Esophagus muscularis mucosa (tissue), 4 donors: ENCODE results near the gene UGT1A5. TPM values are rescaled to one million over a fixed set of nuclear protein-coding genes. Genes with fewer than 3 reads are reported as not detected.

Experiments
- DNase-seq: peaks from one replicate; pipeline ENCODE4 v3.0.0-alpha.2; 2017; ENCODE audit errors: extremely low spot score
- H3K27ac ChIP-seq, 4 donors: fragments of 200-600 bp; sonication (generic); replicated peaks in 1 of 4; 1 replicate in 3 of 4; 2 replicates in 1 of 4; pipeline ENCODE4 v1.5.1; 2016 to 2019; ENCODE audit warnings: mild to moderate bottlenecking in 1 of 4
- H3K27me3 ChIP-seq, 4 donors: fragments of 200-600 bp; sonication (generic); one replicate each; pipeline versions ENCODE4 v1.5.1 to v1.6.0; 2016 to 2019
- H3K36me3 ChIP-seq, 4 donors: fragments of 200-600 bp; sonication (generic); one replicate each; pipeline ENCODE4 v1.5.1; 2016 to 2019
- H3K4me1 ChIP-seq, 4 donors: fragments of 200-600 bp; sonication (generic); one replicate each; pipeline ENCODE4 v1.5.1; 2016 to 2019
- H3K4me3 ChIP-seq, 4 donors: fragments of 200-600 bp; sonication (generic); 1 replicate in 2 of 4; 2 replicates in 2 of 4; pipeline ENCODE4 v1.5.1; 2016 to 2019; ENCODE audit warnings: mild to moderate bottlenecking in 4 of 4, moderate library complexity in 1 of 4
- H3K9me3 ChIP-seq, 4 donors: fragments of 200-600 bp; sonication (generic); 1 replicate in 3 of 4; 2 replicates in 1 of 4; pipeline ENCODE4 v1.5.1; 2016 to 2019
- CTCF ChIP-seq, 3 experiments: fragments of 200-600 bp in 2 of 3; fragments of 450-650 bp in 1 of 3; sonication (generic) in 2 of 3; IDR thresholded peaks; one replicate each; pipeline ENCODE4 v1.5.1; 2017 to 2019; ENCODE audit warnings: antibody characterized with exemption in 3 of 3, mild to moderate bottlenecking in 2 of 3, moderate library complexity in 1 of 3
- EP300 ChIP-seq: sonication (generic); formaldehyde crosslinking; IDR thresholded peaks from one replicate; pipeline ENCODE4 v1.6.1; 2017; ENCODE audit warnings: antibody characterized with exemption
- POLR2A ChIP-seq: fragments of 450-650 bp; IDR thresholded peaks from one replicate; pipeline ENCODE4 v1.6.1; 2017; ENCODE audit warnings: antibody characterized with exemption, moderate library complexity, mild to moderate bottlenecking, low read depth
- POLR2AphosphoS5 ChIP-seq, 2 donors: sonication (generic); formaldehyde crosslinking; IDR thresholded peaks; one replicate each; pipeline ENCODE4 v1.6.1; 2017; ENCODE audit warnings: antibody characterized with exemption in 2 of 2
- WGBS: methylation state at CpG from one replicate; pipeline ENCODE4 v1.1.5; 2018; 5-methylcytosine and 5-hydroxymethylcytosine counted together
- intact Hi-C: fragments of 100-400 bp; cut with DNase I; formaldehyde crosslinking; loops from one replicate; pipeline ENCODE4 v1.15.1; 2023
- total RNA-seq, 4 donors: library from RNA; depleted of rRNA; stranded (reverse); fragments of >200 nt; gene quantifications; one replicate each; pipeline versions ENCODE4 v1.1.0 to v1.2.1, GENCODE V29; 2016

UGT1A5 gene
- total RNA-seq, 4 donors from 2014 or later = not detected

GRCh38 chr2:233680361-233681045 lies 32.2 kb upstream of the UGT1A5 start:
- H3K9me3 ChIP-seq = no peaks in the 10 kb centered on the region
- H3K27ac ChIP-seq = no peak overlapping the region
- no peaks in the 10 kb centered on the region for H3K36me3 ChIP-seq
- DNase-seq = no peak
- no peaks in the 10 kb centered on the region for H3K27me3 ChIP-seq
- no peak overlapping the region for H3K4me3 ChIP-seq
- no peaks in the 10 kb centered on the region for H3K4me1 ChIP-seq
- WGBS = 88% methylated on average over 4 of the region's 4 CpGs
- intact Hi-C loops = no loop called here
- TF ChIP-seq POLR2A (no peak), EP300 (no peak), CTCF (IDR thresholded peaks at IDR 0.05) (no peak), POLR2AphosphoS5 (IDR thresholded peaks at IDR 0.05) (no peak)

- 79% methylated on average over 5 of the region's 5 CpGs for WGBS
- DNase-seq = no peak
- TF ChIP-seq POLR2AphosphoS5 (IDR thresholded peaks at IDR 0.05) (no peak), CTCF (IDR thresholded peaks at IDR 0.05) (no peak), POLR2A (no peak), EP300 (no peak)
- H3K27ac ChIP-seq = no peak within 1 kb of the TSS
- intact Hi-C loops = no loop called here
- H3K27me3 ChIP-seq = no peaks in the 10 kb centered on the region
- H3K4me1 ChIP-seq = no peaks in the 10 kb centered on the region
- H3K36me3 ChIP-seq = no peaks in the 10 kb centered on the region
- H3K9me3 ChIP-seq = no peaks in the 10 kb centered on the region
- no peak within 1 kb of the TSS for H3K4me3 ChIP-seq
Measured at GRCh38 chr2:233681521-233682099, 31.1 kb upstream of the UGT1A5 start, which contains the start of gene UGT1A7. Gene UGT1A7 (plus strand): TSS chr2:233681901. CDS start chr2:233681938, 37 bp downstream.

GRCh38 chr2:233684640-233685039 lies 28.1 kb upstream of the UGT1A5 start:
- Histone ChIP-seq H3K27ac (no peak overlapping the region), H3K9me3 (no peaks in the 10 kb centered on the region), H3K4me1 (no peaks in the 10 kb centered on the region), H3K36me3 (no peaks in the 10 kb centered on the region), H3K27me3 (no peaks in the 10 kb centered on the region), H3K4me3 (no peak overlapping the region)
- whole genome bisulfite sequencing = 78% methylated on average over 1 of the region's 1 CpG
- DNase-seq = no peak
- TF ChIP-seq CTCF (IDR thresholded peaks at IDR 0.05) (no peak), EP300 (no peak), POLR2AphosphoS5 (IDR thresholded peaks at IDR 0.05) (no peak), POLR2A (no peak)
- intact Hi-C loops = no loop called here

- 89% methylated on average over 5 of the region's 5 CpGs for WGBS
- Histone ChIP-seq H3K27me3 (no peaks in the 10 kb centered on the region), H3K27ac (no peak overlapping the region), H3K4me1 (no peaks in the 10 kb centered on the region), H3K36me3 (no peaks in the 10 kb centered on the region), H3K4me3 (no peak overlapping the region), H3K9me3 (no peaks in the 10 kb centered on the region)
- no peak for DNase-seq
- no peak for TF ChIP-seq POLR2AphosphoS5 (IDR thresholded peaks at IDR 0.05)
- no peak for TF ChIP-seq POLR2A
- no peak for TF ChIP-seq CTCF (IDR thresholded peaks at IDR 0.05)
- TF ChIP-seq EP300 = no peak
- intact Hi-C loops = no loop called here
Measured at GRCh38 chr2:233686928-233687327, 25.8 kb upstream of the UGT1A5 start.
